Fibroblast of the aortic adventitia (primary cell): ENCODE data around the gene AHCYL2. TPM values are rescaled to one million over a fixed set of nuclear protein-coding genes. Genes with fewer than 3 reads are reported as not detected.
"Not testable (repeated sequence)": the region's sequence is repeated elsewhere in the genome, so short reads cannot be mapped to it uniquely, and the experiment has no call there.

ENCODE experiments used
- DNase-seq: peaks from one replicate; pipeline ENCODE4 v3.0.0-alpha.2; 2010; ENCODE audit warnings: low read depth
- H3K4me3 ChIP-seq: 2 replicates; pipeline ENCODE4 v1.5.1; 2011; ENCODE audit warnings: low read depth, mild to moderate bottlenecking, control low read depth, low read length, moderate library complexity
- total RNA-seq: library from RNA; depleted of rRNA; stranded (reverse); fragments of >200 nt; gene quantifications from 2 replicates; pipeline ENCODE4 v1.2.3, GENCODE V29; 2012; ENCODE audit warnings: low replicate concordance
- TF ChIP-seq, protein P1 (sequence below): IDR thresholded peaks from 2 replicates; pipeline ENCODE4 v1.5.1; 2011; ENCODE audit warnings: mild to moderate bottlenecking, low read length, control low read depth, inconsistent platforms; ENCODE audit not compliant: insufficient read depth

Gene AHCYL2
- total RNA-seq, 1 donor, result 12.1 TPM

- TF ChIP-seq, protein P1, sequence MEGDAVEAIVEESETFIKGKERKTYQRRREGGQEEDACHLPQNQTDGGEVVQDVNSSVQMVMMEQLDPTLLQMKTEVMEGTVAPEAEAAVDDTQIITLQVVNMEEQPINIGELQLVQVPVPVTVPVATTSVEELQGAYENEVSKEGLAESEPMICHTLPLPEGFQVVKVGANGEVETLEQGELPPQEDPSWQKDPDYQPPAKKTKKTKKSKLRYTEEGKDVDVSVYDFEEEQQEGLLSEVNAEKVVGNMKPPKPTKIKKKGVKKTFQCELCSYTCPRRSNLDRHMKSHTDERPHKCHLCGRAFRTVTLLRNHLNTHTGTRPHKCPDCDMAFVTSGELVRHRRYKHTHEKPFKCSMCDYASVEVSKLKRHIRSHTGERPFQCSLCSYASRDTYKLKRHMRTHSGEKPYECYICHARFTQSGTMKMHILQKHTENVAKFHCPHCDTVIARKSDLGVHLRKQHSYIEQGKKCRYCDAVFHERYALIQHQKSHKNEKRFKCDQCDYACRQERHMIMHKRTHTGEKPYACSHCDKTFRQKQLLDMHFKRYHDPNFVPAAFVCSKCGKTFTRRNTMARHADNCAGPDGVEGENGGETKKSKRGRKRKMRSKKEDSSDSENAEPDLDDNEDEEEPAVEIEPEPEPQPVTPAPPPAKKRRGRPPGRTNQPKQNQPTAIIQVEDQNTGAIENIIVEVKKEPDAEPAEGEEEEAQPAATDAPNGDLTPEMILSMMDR, result no peak
- no peak for DNase-seq
- H3K4me3 ChIP-seq, result no peak overlapping the region
Measured at GRCh38 chr7:129292861-129293260, 68.0 kb downstream of the AHCYL2 start.

DNA sequence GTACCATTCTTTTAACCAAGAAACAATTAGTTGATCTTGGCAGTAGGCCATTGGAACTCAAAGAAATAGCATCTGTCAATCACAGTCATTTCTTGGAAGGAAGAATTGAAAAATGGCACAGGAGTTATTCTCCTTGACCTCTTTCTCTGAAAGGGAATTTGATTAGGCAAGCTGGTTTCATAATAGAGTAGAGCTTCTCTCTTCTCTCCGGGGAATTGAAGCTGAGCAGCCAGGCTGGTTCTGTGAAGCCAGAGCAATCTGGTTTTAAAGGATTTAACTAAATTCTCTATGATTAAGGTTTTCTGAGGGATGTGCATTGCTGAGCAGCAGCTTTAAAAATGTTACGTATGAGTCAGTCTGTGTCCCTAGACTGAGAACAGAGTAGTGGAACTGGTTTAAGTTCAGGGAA lies 70.2 kb downstream of the AHCYL2 start:
- no peak overlapping the region for H3K4me3 ChIP-seq
- TF ChIP-seq, protein P1, result no peak
- DNase-seq, result peak; percentile 86

DNA sequence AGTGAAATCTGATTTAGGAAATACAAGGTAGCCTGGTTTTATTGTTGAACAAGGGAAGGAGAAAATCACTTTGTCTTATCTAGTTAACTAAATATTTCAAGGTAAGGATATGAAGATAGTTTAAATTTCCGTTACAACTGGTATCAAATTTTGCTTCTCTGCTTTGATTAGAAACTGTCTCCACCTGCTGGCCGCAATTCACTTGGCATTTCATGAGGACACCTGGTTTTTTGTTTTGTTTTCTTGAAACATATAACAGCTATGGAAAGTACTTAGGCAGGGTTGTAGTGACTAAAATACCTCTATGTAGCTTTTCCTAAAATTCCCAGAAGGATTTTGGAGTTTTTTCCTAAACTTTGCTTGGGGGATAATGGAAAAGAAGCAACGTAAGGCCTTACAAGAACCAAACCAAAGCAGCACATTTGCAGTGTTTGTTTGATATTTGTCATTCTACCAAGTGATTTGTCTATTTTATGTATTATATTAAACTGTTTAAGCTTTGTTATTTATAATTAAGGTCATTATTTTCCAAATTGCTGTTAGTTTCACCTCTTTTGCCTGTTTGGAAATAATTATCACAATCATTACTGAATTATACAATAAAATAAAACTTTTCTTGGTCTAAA lies 73.6 kb downstream of the AHCYL2 start:
- peak; percentile 60 for DNase-seq
- TF ChIP-seq, protein P1, result peak; percentile 75
- no peak overlapping the region for H3K4me3 ChIP-seq

DNA sequence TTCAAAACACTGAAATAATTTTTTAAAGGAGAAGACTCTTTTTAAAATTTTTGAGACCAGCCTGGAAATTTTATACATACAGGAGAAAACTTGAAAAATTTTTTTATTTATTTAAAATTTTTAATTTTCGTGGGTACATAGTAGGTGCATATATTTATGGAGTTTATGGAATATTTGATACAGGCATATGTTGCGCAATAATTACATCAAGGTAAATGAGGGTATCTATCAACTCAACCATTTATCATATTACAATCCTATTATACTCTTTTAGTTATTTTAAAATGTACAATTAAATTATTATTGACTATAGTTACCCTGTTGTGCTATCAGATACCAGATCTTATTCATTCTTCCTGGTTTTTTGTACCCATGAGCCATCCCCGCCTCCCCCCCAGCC lies 75.1 kb downstream of the AHCYL2 start:
- TF ChIP-seq, protein P1, result no peak
- no peak overlapping the region for H3K4me3 ChIP-seq
- no peak for DNase-seq

DNA sequence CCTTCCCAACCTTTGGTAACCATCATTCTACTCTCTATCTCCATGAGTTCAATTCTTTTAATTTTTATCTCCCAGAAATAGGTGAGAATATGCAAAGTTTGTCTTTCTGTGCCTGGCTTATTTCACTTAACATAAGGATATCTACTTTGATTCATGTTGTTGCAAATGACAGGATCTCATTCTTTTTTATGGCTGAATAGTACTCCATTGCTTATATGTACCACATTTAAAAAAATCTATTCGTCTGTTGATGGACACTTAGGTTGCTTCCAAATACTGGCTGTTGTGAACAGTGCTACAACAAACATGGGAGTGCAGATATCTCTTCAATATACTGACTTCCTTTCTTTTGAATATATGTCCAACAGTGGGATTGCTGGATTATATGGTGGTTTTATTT lies 75.5 kb downstream of the AHCYL2 start:
- DNase-seq, H3K4me3 ChIP-seq: not testable (repeated sequence)

- no peak for DNase-seq
- TF ChIP-seq, protein P1, result no peak
- no peak overlapping the region for H3K4me3 ChIP-seq
Measured at GRCh38 chr7:129307592-129307991, 82.8 kb downstream of the AHCYL2 start.

- TF ChIP-seq, protein P1, result no peak
- no peak overlapping the region for H3K4me3 ChIP-seq
- peak; percentile 43 for DNase-seq
Measured at GRCh38 chr7:129308047-129308446, 83.2 kb downstream of the AHCYL2 start.
